GM19438 (cell line): ENCODE measurements around the gene TP53TG5.

Source experiments
- ATAC-seq: cut with Tn5 transposase; IDR thresholded peaks from one replicate; pipeline ENCODE4 v1.9.1; 2021; ENCODE audit warnings: low read depth; ENCODE audit not compliant: unreplicated experiment

The TP53TG5 gene

GRCh38 chr20:45336530-45337366, 41.4 kb downstream of the TP53TG5 start:
- ATAC-seq = no peak

DNA sequence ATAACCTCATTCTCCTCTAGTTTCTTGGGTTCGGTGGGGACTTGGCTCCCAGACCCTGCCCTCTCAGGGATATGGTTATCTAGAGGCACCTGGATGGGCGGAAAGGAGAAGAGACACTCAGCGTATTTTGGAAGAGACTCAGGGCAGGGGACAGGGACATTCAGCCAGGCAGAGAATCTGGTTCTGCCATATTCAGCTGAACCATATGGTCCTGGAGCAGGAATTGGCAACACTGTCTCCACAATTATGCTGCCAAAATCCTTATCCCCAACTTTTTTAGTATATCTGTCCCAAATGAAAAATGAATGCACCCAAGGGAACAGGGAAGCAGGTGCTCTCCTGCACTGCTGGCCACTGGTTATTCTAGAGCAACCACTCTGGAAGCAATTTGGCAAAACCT, 47.6 kb downstream of the TP53TG5 start:
- no peak for ATAC-seq

DNA sequence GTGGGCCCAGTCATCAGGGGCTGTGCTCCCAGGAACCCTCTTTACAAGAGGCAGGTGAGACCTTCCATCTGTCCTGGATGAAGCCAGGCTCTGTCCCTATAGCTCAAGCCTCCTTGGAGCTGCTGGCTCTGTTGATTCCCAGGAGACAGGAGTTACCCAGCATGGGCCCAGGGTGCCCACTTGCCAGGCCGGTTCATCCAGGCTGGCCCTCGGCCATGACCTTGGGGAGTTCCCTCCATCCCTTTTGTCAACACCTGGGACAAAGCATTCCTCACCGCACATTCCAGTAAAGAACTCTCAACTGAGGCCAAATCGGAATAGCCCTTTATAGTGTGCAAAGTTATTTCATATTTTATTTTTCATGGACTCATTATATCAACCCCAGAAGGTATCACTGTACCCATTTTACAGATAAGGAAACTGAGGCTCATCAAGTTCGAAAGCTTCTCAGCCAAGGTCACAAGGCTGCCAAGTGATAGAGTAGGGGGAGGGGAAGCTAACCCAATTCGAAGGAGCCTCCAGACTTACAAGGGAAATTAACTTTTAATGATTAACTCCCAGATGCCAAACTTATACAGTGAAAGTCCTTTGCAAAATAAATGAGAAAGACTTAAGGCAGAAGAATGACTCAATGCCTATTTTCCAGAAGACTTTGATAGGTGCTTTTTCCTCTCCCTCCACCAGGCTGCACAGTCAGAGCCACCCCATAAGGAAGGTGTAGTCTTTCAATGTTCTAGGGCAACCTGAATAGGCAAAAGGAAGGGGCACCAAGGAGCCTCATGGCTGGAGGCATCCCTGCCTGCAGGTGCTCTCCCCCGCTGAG, 48.4 kb downstream of the TP53TG5 start:
- ATAC-seq = no peak

- no peak for ATAC-seq
These were observed 49.7 kb downstream of the TP53TG5 start for GRCh38 chr20:45328451-45328850.

- ATAC-seq = no peak
These were observed 52.8 kb downstream of the TP53TG5 start for GRCh38 chr20:45325371-45325770.

DNA sequence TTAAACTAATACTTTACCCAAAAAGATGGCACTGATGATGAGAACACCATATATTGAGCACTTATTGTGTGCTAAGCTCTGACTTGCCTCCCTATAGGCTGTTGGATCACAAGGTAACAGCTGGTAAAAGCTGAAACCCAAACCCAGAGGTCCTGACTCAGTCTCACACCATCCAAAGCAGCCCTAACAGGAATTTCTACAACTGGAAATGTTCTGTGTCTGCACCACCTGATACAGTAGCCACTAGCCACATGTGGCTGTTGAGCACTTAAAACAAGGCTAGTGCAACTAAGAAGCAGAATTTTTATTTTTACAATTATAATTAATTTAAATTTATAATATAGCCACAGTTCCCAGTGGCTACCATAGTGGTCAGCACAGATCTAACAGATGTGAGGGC, 54.4 kb downstream of the TP53TG5 start:
- ATAC-seq = no peak

DNA sequence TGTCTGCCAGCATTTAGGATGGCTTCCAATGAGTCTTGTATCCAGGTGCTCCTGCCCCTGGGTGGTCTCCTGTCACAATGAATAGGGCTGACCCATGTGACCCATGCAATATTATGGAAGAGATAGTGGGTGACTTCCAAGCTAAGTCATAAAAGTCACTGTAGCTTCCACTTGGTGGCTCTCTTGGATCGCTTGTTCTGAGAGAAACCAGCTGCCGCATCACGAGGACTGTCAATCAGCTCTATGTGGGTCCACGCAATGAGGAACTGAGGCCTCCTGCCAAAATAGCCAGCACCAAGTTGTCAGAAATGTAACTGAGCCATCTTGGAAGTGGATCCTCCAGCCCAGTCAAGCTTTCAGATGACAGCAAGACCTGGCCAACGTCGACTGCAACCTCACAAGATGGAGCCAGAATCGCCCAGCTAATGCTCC, 55.2 kb downstream of the TP53TG5 start:
- no peak for ATAC-seq
